MM.1S (cell line): ENCODE results near the gene RPP38.

ENCODE experiments used
- EZH2 ChIP-seq: fragments of 300-600 bp; sonication (generic); optimal IDR thresholded peaks from 2 replicates; pipeline ENCODE3; 2017; ENCODE audit warnings: low read depth, mild to moderate bottlenecking, antibody characterized with exemption, low read length, mixed read lengths
- EZH2phosphoT487 ChIP-seq: fragments of 300-600 bp; sonication (generic); IDR thresholded peaks from 2 replicates; pipeline ENCODE4 v1.6.1; 2018; ENCODE audit warnings: antibody characterized with exemption, low read length
- TF ChIP-seq, protein P1 (sequence below): fragments of 300-600 bp; sonication (generic); IDR thresholded peaks from 2 replicates; pipeline ENCODE4 v1.5.1; 2016; ENCODE audit warnings: antibody characterized with exemption, low read length, mixed read lengths

DNA sequence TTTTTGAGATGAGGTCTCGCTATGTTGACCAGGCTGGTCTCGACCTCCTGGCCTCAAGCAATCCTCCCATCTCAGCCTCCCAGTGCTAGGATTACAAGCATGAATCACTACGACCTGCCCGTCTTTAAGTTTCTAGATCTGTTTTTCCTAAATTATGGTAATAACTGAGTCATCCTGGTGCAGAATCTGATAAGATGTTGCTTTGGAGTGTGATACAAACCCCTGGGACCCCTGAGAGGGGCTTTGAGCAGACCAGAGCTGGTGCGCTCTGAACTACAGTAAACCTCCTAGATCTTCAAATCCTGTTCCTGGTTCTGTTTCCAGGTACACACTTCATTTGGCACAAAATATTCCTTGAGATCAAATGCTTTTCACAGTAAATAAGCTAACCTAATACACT lies 34.2 kb downstream of the RPP38 start:
- TF ChIP-seq EZH2 (no peak), EZH2phosphoT487 (no peak)
- TF ChIP-seq, protein P1, sequence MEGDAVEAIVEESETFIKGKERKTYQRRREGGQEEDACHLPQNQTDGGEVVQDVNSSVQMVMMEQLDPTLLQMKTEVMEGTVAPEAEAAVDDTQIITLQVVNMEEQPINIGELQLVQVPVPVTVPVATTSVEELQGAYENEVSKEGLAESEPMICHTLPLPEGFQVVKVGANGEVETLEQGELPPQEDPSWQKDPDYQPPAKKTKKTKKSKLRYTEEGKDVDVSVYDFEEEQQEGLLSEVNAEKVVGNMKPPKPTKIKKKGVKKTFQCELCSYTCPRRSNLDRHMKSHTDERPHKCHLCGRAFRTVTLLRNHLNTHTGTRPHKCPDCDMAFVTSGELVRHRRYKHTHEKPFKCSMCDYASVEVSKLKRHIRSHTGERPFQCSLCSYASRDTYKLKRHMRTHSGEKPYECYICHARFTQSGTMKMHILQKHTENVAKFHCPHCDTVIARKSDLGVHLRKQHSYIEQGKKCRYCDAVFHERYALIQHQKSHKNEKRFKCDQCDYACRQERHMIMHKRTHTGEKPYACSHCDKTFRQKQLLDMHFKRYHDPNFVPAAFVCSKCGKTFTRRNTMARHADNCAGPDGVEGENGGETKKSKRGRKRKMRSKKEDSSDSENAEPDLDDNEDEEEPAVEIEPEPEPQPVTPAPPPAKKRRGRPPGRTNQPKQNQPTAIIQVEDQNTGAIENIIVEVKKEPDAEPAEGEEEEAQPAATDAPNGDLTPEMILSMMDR, result no peak
